Loucy (cell line): ENCODE measurements around the gene NUAK2.

Experiments used
- EZH2phosphoT487 ChIP-seq: fragments of 200-600 bp; IDR thresholded peaks from 2 replicates; pipeline ENCODE4 v1.6.1; 2018; ENCODE audit warnings: antibody characterized with exemption, mild to moderate bottlenecking, moderate library complexity, borderline replicate concordance
- TF ChIP-seq, protein P1 (sequence below): fragments of 200-600 bp; sonication (generic); conservative IDR thresholded peaks from 2 replicates; pipeline ENCODE4 v1.5.1; 2014; ENCODE audit warnings: mild to moderate bottlenecking, antibody characterized with exemption, low read length

GRCh38 chr1:205360891-205361290, 39.3 kb upstream of the NUAK2 start:
- no peak for TF ChIP-seq EZH2phosphoT487
- TF ChIP-seq, protein P1, sequence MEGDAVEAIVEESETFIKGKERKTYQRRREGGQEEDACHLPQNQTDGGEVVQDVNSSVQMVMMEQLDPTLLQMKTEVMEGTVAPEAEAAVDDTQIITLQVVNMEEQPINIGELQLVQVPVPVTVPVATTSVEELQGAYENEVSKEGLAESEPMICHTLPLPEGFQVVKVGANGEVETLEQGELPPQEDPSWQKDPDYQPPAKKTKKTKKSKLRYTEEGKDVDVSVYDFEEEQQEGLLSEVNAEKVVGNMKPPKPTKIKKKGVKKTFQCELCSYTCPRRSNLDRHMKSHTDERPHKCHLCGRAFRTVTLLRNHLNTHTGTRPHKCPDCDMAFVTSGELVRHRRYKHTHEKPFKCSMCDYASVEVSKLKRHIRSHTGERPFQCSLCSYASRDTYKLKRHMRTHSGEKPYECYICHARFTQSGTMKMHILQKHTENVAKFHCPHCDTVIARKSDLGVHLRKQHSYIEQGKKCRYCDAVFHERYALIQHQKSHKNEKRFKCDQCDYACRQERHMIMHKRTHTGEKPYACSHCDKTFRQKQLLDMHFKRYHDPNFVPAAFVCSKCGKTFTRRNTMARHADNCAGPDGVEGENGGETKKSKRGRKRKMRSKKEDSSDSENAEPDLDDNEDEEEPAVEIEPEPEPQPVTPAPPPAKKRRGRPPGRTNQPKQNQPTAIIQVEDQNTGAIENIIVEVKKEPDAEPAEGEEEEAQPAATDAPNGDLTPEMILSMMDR = no peak
